Measurements from ENCODE around the gene NANS. TPM values are rescaled to one million over a fixed set of nuclear protein-coding genes. Genes with fewer than 3 reads are reported as not detected.

Gene NANS
- total and polyA plus RNA-seq, 2 of the 13 experiments (the other 11 are each of a cell fraction or from before 2014, with no cell fraction given): 86.9 to 203 TPM

DNA sequence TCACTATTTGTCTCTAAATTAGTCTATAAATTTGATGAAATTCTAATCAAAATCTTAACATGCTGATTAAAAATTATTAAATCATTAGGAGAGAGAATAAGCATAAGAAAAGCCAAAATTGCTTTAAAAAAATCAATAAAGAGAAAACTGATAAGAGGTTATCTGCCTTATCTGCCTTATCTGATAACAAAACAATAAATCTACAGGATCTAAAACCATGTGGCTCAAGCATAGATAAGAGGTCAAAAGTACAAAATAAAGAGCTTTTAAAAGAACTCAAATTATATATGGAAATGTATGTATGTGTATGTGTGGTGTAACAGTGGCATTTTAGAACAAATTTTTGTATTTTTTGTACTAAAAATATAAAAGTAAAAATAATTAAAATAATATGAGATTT, 43.9 kb downstream of the NANS start (continued):
- TF ChIP-seq HNRNPH1 (optimal IDR thresholded peaks at IDR 0.05; ENCODE audit: low read depth, low read length): no peak

- no peak for TF ChIP-seq ZNF563 (CRISPR knock-in tag; IDR thresholded peaks at IDR 0.05)
- no peak for TF ChIP-seq MBD4 (IDR thresholded peaks at IDR 0.05; ENCODE audit: borderline replicate concordance, low read length)
- TF ChIP-seq DMAP1 (CRISPR knock-in tag; IDR thresholded peaks at IDR 0.05): no peak
- TF ChIP-seq ZBTB37 (CRISPR knock-in tag; IDR thresholded peaks at IDR 0.05): no peak
- TF ChIP-seq, protein P1, sequence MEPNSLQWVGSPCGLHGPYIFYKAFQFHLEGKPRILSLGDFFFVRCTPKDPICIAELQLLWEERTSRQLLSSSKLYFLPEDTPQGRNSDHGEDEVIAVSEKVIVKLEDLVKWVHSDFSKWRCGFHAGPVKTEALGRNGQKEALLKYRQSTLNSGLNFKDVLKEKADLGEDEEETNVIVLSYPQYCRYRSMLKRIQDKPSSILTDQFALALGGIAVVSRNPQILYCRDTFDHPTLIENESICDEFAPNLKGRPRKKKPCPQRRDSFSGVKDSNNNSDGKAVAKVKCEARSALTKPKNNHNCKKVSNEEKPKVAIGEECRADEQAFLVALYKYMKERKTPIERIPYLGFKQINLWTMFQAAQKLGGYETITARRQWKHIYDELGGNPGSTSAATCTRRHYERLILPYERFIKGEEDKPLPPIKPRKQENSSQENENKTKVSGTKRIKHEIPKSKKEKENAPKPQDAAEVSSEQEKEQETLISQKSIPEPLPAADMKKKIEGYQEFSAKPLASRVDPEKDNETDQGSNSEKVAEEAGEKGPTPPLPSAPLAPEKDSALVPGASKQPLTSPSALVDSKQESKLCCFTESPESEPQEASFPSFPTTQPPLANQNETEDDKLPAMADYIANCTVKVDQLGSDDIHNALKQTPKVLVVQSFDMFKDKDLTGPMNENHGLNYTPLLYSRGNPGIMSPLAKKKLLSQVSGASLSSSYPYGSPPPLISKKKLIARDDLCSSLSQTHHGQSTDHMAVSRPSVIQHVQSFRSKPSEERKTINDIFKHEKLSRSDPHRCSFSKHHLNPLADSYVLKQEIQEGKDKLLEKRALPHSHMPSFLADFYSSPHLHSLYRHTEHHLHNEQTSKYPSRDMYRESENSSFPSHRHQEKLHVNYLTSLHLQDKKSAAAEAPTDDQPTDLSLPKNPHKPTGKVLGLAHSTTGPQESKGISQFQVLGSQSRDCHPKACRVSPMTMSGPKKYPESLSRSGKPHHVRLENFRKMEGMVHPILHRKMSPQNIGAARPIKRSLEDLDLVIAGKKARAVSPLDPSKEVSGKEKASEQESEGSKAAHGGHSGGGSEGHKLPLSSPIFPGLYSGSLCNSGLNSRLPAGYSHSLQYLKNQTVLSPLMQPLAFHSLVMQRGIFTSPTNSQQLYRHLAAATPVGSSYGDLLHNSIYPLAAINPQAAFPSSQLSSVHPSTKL (CRISPR knock-in tag; IDR thresholded peaks at IDR 0.05): no peak
- TF ChIP-seq ZNF12 (CRISPR knock-in tag; IDR thresholded peaks at IDR 0.05): no peak
- no peak for TF ChIP-seq GATAD2A (CRISPR knock-in tag; IDR thresholded peaks at IDR 0.05)
- no peak for TF ChIP-seq SIX4 (CRISPR knock-in tag; IDR thresholded peaks at IDR 0.05)
- no peak for TF ChIP-seq NKX3-1 (CRISPR knock-in tag; IDR thresholded peaks at IDR 0.05)
- TF ChIP-seq, protein P2, sequence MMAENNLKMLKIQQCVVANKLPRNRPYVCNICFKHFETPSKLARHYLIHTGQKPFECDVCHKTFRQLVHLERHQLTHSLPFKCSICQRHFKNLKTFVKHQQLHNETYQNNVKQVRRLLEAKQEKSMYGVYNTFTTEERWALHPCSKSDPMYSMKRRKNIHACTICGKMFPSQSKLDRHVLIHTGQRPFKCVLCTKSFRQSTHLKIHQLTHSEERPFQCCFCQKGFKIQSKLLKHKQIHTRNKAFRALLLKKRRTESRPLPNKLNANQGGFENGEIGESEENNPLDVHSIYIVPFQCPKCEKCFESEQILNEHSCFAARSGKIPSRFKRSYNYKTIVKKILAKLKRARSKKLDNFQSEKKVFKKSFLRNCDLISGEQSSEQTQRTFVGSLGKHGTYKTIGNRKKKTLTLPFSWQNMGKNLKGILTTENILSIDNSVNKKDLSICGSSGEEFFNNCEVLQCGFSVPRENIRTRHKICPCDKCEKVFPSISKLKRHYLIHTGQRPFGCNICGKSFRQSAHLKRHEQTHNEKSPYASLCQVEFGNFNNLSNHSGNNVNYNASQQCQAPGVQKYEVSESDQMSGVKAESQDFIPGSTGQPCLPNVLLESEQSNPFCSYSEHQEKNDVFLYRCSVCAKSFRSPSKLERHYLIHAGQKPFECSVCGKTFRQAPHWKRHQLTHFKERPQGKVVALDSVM (CRISPR knock-in tag; IDR thresholded peaks at IDR 0.05): no peak
- no peak for TF ChIP-seq ZNF3 (CRISPR knock-in tag; IDR thresholded peaks at IDR 0.05)
- H3K9ac ChIP-seq (ENCODE audit: insufficient read depth, low read depth, low read length): no peak overlapping the region
- no peaks in the 10 kb centered on the region for H3K27me3 ChIP-seq (ENCODE audit: control insufficient read depth in 1 of 2, insufficient read depth in 2 of 2, low read length in 2 of 2)
- in situ Hi-C loops (cut with HindIII; ENCODE audit: extremely low pct_ligation_motif_present, low pct_unique_long_range_greater_than_20kb) (no loop called here), intact Hi-C loops (cut with micrococcal nuclease; ENCODE audit: unreplicated experiment) (no loop called here)
- peaks cover 14% of the 10 kb centered on the region for H3K4me1 ChIP-seq (ENCODE audit: insufficient read depth, low read length)
- no TSS peak for BruUV-seq (replicated peaks)
- H3K36me3 ChIP-seq (replicated peaks in 1 of 2; ENCODE audit: control insufficient read depth in 1 of 2, insufficient read depth in 2 of 2, low read length in 2 of 2): peaks cover 9 to 44% of the 10 kb centered on the region in 2 experiments; a peak in 4 of 5 replicates
- no peak overlapping the region for H3K4me3 ChIP-seq (replicated peaks in 1 of 3; ENCODE audit: insufficient read depth in 1 of 3, low read depth in 2 of 3, low read length in 3 of 3)
- no peaks in the 10 kb centered on the region for H4K20me1 ChIP-seq (ENCODE audit: insufficient read depth, low read length)
- DNase-seq (ENCODE audit: low spot score) (no peak), FAIRE-seq (no peak), ATAC-seq (no peak)
- ChIA-PET CTCF (ENCODE audit: low intra/inter-chr PET ratio, low total read pairs) (no interaction called here), POLR2A (no interaction called here)
- no peaks in the 10 kb centered on the region for H3K79me2 ChIP-seq (ENCODE audit: insufficient read depth, low read length)
- no peaks in the 10 kb centered on the region for H3K9me3 ChIP-seq (ENCODE audit: low read length)
- no peak overlapping the region for H3K27ac ChIP-seq (ENCODE audit: extremely low read length, insufficient read depth, low read length)
- no peak overlapping the region for H3K4me2 ChIP-seq (ENCODE audit: low read depth, low read length)
- no peak overlapping the region for H2AFZ ChIP-seq (ENCODE audit: low read length)
- 92% methylated on average over 7 of the region's 7 CpGs for WGBS (ENCODE audit: low lambda C conversion rate)
Measured at GRCh38 chr9:98101416-98101815, 44.9 kb downstream of the NANS start.

Measured in HepG2 (cell line).